Effector memory CD8-positive, alpha-beta T cell (primary cell): ENCODE data around the gene CHM.

Experiments
- ATAC-seq: fragments of 150-1000 bp; cut with Tn5 transposase; replicated peaks from 2 replicates; pipeline ENCODE4 v1.10.0; 2021; ENCODE audit warnings: mild to moderate bottlenecking, moderate library complexity
- DNase-seq, 3 experiments: peaks; one replicate each; pipeline ENCODE4 v3.0.0; 2021
- H3K27ac Mint-ChIP-seq, 2 donors: one replicate each; pipeline ENCODE4 v1.8.0; 2022; ENCODE audit warnings: mild to moderate bottlenecking in 2 of 2, mixed read lengths in 2 of 2, moderate library complexity in 2 of 2
- H3K27me3 Mint-ChIP-seq, 2 donors: one replicate each; pipeline ENCODE4 v1.8.0; 2022; ENCODE audit warnings: mixed read lengths in 2 of 2
- H3K36me3 Mint-ChIP-seq: one replicate; pipeline ENCODE4 v1.8.0; 2022; ENCODE audit warnings: mild to moderate bottlenecking, moderate library complexity, mixed read lengths; ENCODE audit not compliant: insufficient read depth
- H3K4me1 Mint-ChIP-seq, 2 donors: one replicate each; pipeline ENCODE4 v1.8.0; 2022; ENCODE audit warnings: low read depth in 2 of 2, mixed read lengths in 2 of 2
- H3K4me3 Mint-ChIP-seq, 2 donors: one replicate each; pipeline ENCODE4 v1.8.0; 2022; ENCODE audit warnings: mild to moderate bottlenecking in 2 of 2, mixed read lengths in 2 of 2, moderate library complexity in 2 of 2
- H3K9me3 Mint-ChIP-seq, 2 donors: one replicate each; pipeline ENCODE4 v1.8.0; 2022; ENCODE audit warnings: mixed read lengths in 2 of 2
- total RNA-seq, 9 experiments: gene quantifications; one replicate each; lab custom pipeline; 2026; lab: John Stamatoyannopoulos, UW

The CHM gene
- 20.2 to 40.2 (median 26.8) reads per million in 9 experiments for total RNA-seq

- ATAC-seq (peak; percentile 95), DNase-seq (peak; percentile 41 to 57 (median 53))
- H3K27ac Mint-ChIP-seq: no peak within 1 kb of the TSS
- no peak within 1 kb of the TSS for H3K4me3 Mint-ChIP-seq
- H3K4me1 Mint-ChIP-seq: peaks cover 3 to 11% of the 10 kb centered on the region in 2 donors
- H3K27me3 Mint-ChIP-seq: peaks cover 0 to 8% of the 10 kb centered on the region in 2 donors
- H3K36me3 Mint-ChIP-seq: peaks cover 2% of the 10 kb centered on the region
- H3K9me3 Mint-ChIP-seq: no peaks in the 10 kb centered on the region
These were observed at the start of gene CHM for GRCh38 chrX:86047174-86047935. CHM (minus strand) TSS chrX:86047558; CDS start chrX:86047532, 26 bp downstream.

GRCh38 chrX:86078650-86079049, 31.3 kb upstream of the CHM start:
- Mint-ChIP-seq H3K4me1 (no peaks in the 10 kb centered on the region), H3K27me3 (no peaks in the 10 kb centered on the region), H3K27ac (no peak overlapping the region), H3K36me3 (peaks cover 2% of the 10 kb centered on the region), H3K9me3 (no peaks in the 10 kb centered on the region), H3K4me3 (no peak overlapping the region)
- DNase-seq: no peak
- no peak for ATAC-seq

GRCh38 chrX:86066998-86067397, 19.6 kb upstream of the CHM start:
- ATAC-seq (no peak), DNase-seq (no peak)
- no peak overlapping the region for H3K4me3 Mint-ChIP-seq
- peaks cover 0 to 7% of the 10 kb centered on the region in 2 donors for H3K27me3 Mint-ChIP-seq
- H3K27ac Mint-ChIP-seq: no peak overlapping the region
- H3K4me1 Mint-ChIP-seq: no peaks in the 10 kb centered on the region
- H3K36me3 Mint-ChIP-seq: no peaks in the 10 kb centered on the region
- no peaks in the 10 kb centered on the region for H3K9me3 Mint-ChIP-seq

GRCh38 chrX:86061407-86061806, 14.0 kb upstream of the CHM start:
- ATAC-seq: no peak
- H3K27ac Mint-ChIP-seq: no peak overlapping the region
- no peak for DNase-seq
- no peak overlapping the region for H3K4me3 Mint-ChIP-seq
- H3K4me1 Mint-ChIP-seq: no peaks in the 10 kb centered on the region
- peaks cover 1 to 18% of the 10 kb centered on the region in 2 donors for H3K27me3 Mint-ChIP-seq
- H3K36me3 Mint-ChIP-seq: no peaks in the 10 kb centered on the region
- H3K9me3 Mint-ChIP-seq: no peaks in the 10 kb centered on the region

- no peak for DNase-seq
These were observed 4.4 kb upstream of the CHM start for GRCh38 chrX:86051741-86052140.

GRCh38 chrX:86047936-86048280, 550 bp upstream of the CHM start:
- Mint-ChIP-seq H3K36me3 (peaks cover 2% of the 10 kb centered on the region), H3K4me1 (peaks cover 3 to 11% of the 10 kb centered on the region in 2 donors), H3K4me3 (no peak overlapping the region), H3K9me3 (no peaks in the 10 kb centered on the region), H3K27ac (no peak overlapping the region), H3K27me3 (peaks cover 0 to 8% of the 10 kb centered on the region in 2 donors)
- no peak for ATAC-seq
- no peak for DNase-seq

More at GRCh38 chrX:86051741-86052140, 4.4 kb upstream of the CHM start:
- H3K36me3 Mint-ChIP-seq: peaks cover 2% of the 10 kb centered on the region
- H3K27ac Mint-ChIP-seq: no peak overlapping the region
- peaks cover 0 to 20% of the 10 kb centered on the region in 2 donors for H3K27me3 Mint-ChIP-seq
- H3K9me3 Mint-ChIP-seq: no peaks in the 10 kb centered on the region
- ATAC-seq: no peak
- H3K4me3 Mint-ChIP-seq: no peak overlapping the region
- no peaks in the 10 kb centered on the region for H3K4me1 Mint-ChIP-seq

- Mint-ChIP-seq H3K36me3 (peaks cover 2% of the 10 kb centered on the region), H3K27ac (no peak overlapping the region), H3K9me3 (no peaks in the 10 kb centered on the region), H3K4me1 (peaks cover 5 to 18% of the 10 kb centered on the region in 2 donors), H3K27me3 (no peaks in the 10 kb centered on the region), H3K4me3 (no peak overlapping the region)
- no peak for DNase-seq
- no peak for ATAC-seq
These were observed 3.1 kb downstream of the CHM start for GRCh38 chrX:86044216-86044615.

GRCh38 chrX:86039625-86040568, 7.5 kb downstream of the CHM start:
- DNase-seq (no peak), ATAC-seq (no peak)
- H3K9me3 Mint-ChIP-seq: no peaks in the 10 kb centered on the region
- no peaks in the 10 kb centered on the region for H3K36me3 Mint-ChIP-seq
- H3K4me1 Mint-ChIP-seq: peaks cover 3 to 18% of the 10 kb centered on the region in 2 donors
- no peak overlapping the region for H3K4me3 Mint-ChIP-seq
- no peaks in the 10 kb centered on the region for H3K27me3 Mint-ChIP-seq
- H3K27ac Mint-ChIP-seq: peak overlapping the region in 1 of 2 donors; percentile 49

- H3K4me3 Mint-ChIP-seq: no peak overlapping the region
- H3K9me3 Mint-ChIP-seq: no peaks in the 10 kb centered on the region
- H3K36me3 Mint-ChIP-seq: no peaks in the 10 kb centered on the region
- peaks cover 5 to 18% of the 10 kb centered on the region in 2 donors for H3K4me1 Mint-ChIP-seq
- ATAC-seq (no peak), DNase-seq (no peak)
- H3K27me3 Mint-ChIP-seq: no peaks in the 10 kb centered on the region
- no peak overlapping the region for H3K27ac Mint-ChIP-seq
These were observed 14.0 kb downstream of the CHM start for GRCh38 chrX:86033385-86033784.

GRCh38 chrX:86028681-86029080, 18.7 kb downstream of the CHM start:
- Mint-ChIP-seq H3K4me1 (peaks cover 2 to 10% of the 10 kb centered on the region in 2 donors), H3K4me3 (no peak overlapping the region), H3K27me3 (no peaks in the 10 kb centered on the region), H3K27ac (no peak overlapping the region), H3K36me3 (no peaks in the 10 kb centered on the region), H3K9me3 (no peaks in the 10 kb centered on the region)
- DNase-seq: no peak
- no peak for ATAC-seq

GRCh38 chrX:86023811-86024210, 23.5 kb downstream of the CHM start:
- ATAC-seq: no peak
- no peaks in the 10 kb centered on the region for H3K9me3 Mint-ChIP-seq
- no peak overlapping the region for H3K27ac Mint-ChIP-seq
- DNase-seq: no peak
- peaks cover 3% of the 10 kb centered on the region for H3K36me3 Mint-ChIP-seq
- peaks cover 1 to 10% of the 10 kb centered on the region in 2 donors for H3K4me1 Mint-ChIP-seq
- H3K27me3 Mint-ChIP-seq: no peaks in the 10 kb centered on the region
- no peak overlapping the region for H3K4me3 Mint-ChIP-seq

- H3K27me3 Mint-ChIP-seq: no peaks in the 10 kb centered on the region
- H3K4me1 Mint-ChIP-seq: peaks cover 5 to 10% of the 10 kb centered on the region in 2 donors
- H3K4me3 Mint-ChIP-seq: no peak overlapping the region
- peaks cover 3% of the 10 kb centered on the region for H3K36me3 Mint-ChIP-seq
- no peaks in the 10 kb centered on the region for H3K9me3 Mint-ChIP-seq
- no peak overlapping the region for H3K27ac Mint-ChIP-seq
- ATAC-seq (no peak), DNase-seq (no peak)
These were observed 25.6 kb downstream of the CHM start for GRCh38 chrX:86021652-86022289.

- H3K4me3 Mint-ChIP-seq: no peak overlapping the region
- no peak for DNase-seq
- peaks cover 18 to 35% of the 10 kb centered on the region in 2 donors for H3K4me1 Mint-ChIP-seq
- no peaks in the 10 kb centered on the region for H3K27me3 Mint-ChIP-seq
- no peaks in the 10 kb centered on the region for H3K9me3 Mint-ChIP-seq
- H3K36me3 Mint-ChIP-seq: peaks cover 3% of the 10 kb centered on the region
- ATAC-seq: no peak
- no peak overlapping the region for H3K27ac Mint-ChIP-seq
These were observed 31.2 kb downstream of the CHM start for GRCh38 chrX:86016139-86016538.
